ENCODE results near the gene CELF2.
"Not testable (repeated sequence)": the region's sequence is repeated elsewhere in the genome, so short reads cannot be mapped to it uniquely, and the experiment has no call there.

CELF2 gene

DNA sequence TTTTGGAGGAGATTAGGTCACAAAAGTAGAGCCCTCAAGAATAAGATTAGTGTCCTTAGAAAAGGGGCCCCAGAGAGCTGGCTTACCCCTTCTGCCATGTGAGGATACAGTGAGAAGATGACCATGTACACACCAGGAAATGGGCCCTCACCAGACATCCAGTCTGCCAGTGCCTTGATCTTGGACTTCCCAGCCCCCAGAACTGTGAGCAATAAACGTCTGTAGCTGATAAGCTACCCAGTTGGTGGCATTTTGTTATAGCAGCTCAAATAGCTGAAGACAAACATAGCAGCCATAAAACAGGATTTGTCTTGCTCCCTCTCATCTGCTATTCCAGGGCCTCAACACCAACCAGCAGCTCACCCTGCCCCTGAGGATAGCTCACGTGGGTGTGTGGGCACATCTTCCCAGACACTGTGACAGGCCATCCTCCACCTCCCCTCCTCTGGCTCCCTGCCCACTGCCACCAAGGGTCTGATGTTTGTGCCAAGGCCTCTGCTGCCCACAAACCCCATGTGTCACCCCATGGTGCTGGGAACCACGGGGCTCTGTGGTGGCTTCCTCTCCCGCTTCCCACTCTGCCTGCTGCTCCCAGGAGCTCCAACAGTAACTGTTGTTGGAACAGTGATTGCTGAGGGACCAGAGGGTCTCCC lies 341.4 kb downstream of the CELF2 start:
- no peaks in the 10 kb centered on the region for H3K27me3 ChIP-seq (ENCODE audit: low read depth, low read length)
- H3K27ac ChIP-seq (ENCODE audit: low read length), result no peak overlapping the region
- no peaks in the 10 kb centered on the region for H3K36me3 ChIP-seq (ENCODE audit: control insufficient read depth in 1 of 2, insufficient read depth in 2 of 2, low read length in 2 of 2)
- H3K9me3 ChIP-seq (ENCODE audit: control insufficient read depth in 1 of 2, low read length in 2 of 2), result no peaks in the 10 kb centered on the region
- no peak overlapping the region for H3K4me3 ChIP-seq (ENCODE audit: low read depth in 1 of 2, low read length in 2 of 2)
- no peaks in the 10 kb centered on the region for H3K4me1 ChIP-seq (ENCODE audit: control insufficient read depth in 1 of 2, insufficient read depth in 2 of 2, low read length in 2 of 2)

DNA sequence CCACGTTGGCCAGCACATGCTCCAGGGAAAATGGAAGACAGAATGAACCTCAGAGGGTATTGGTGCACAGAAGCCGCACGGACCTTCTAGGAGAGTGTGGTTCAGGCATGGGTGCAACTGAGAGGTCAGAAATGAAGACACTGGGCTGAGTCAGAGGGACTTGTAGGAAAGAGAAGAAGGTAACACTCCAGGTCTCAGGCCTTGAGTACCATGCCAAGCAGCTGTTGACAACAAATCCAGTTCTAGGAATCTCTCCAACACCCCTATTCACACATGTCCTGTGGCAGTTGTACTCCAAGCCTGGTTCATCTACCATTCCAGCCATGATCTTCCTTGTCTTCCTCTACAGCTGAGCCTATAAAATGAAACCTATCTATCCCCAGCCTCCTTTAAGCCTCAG lies 342.2 kb downstream of the CELF2 start:
- H3K36me3 ChIP-seq (ENCODE audit: control insufficient read depth in 1 of 2, insufficient read depth in 2 of 2, low read length in 2 of 2), result no peaks in the 10 kb centered on the region
- no peaks in the 10 kb centered on the region for H3K9me3 ChIP-seq (ENCODE audit: control insufficient read depth in 1 of 2, low read length in 2 of 2)
- H3K27me3 ChIP-seq (ENCODE audit: low read depth, low read length), result no peaks in the 10 kb centered on the region
- no peaks in the 10 kb centered on the region for H3K4me1 ChIP-seq (ENCODE audit: control insufficient read depth in 1 of 2, insufficient read depth in 2 of 2, low read length in 2 of 2)
- no peak overlapping the region for H3K27ac ChIP-seq (ENCODE audit: low read length)
- no peak overlapping the region for H3K4me3 ChIP-seq (ENCODE audit: low read depth in 1 of 2, low read length in 2 of 2)

- Histone ChIP-seq H3K27ac (ENCODE audit: low read length) (no peak overlapping the region), H3K9me3 (ENCODE audit: control insufficient read depth in 1 of 2, low read length in 2 of 2) (no peaks in the 10 kb centered on the region), H3K36me3 (ENCODE audit: control insufficient read depth in 1 of 2, insufficient read depth in 2 of 2, low read length in 2 of 2) (no peaks in the 10 kb centered on the region), H3K4me1 (ENCODE audit: control insufficient read depth in 1 of 2, insufficient read depth in 2 of 2, low read length in 2 of 2) (no peaks in the 10 kb centered on the region), H3K27me3 (ENCODE audit: low read depth, low read length) (no peaks in the 10 kb centered on the region), H3K4me3 (ENCODE audit: low read depth in 1 of 2, low read length in 2 of 2) (no peak overlapping the region)
These were observed 345.8 kb downstream of the CELF2 start for GRCh38 chr10:11363497-11363896.

DNA sequence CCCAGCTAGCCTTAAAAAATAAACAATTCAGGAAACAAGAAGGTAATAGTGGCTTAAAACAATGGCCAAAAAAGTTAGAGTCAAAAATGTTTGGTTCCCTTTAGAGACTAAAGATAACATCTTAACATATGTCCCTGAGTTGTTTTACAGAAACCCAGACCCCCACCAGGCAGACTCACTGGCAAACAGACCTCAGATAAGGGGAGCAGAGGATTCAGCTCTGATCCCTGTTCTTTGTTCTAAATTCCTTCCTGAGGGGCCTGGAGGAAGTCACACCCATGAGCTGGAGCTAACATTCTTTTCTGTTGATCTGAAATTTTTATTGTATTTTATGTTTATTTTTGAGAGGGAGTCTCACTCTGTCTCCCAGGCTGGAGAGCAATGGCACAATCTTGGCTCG lies 346.6 kb downstream of the CELF2 start:
- H3K27me3 ChIP-seq (ENCODE audit: low read depth, low read length), result no peaks in the 10 kb centered on the region
- no peak overlapping the region for H3K27ac ChIP-seq (ENCODE audit: low read length)
- H3K9me3 ChIP-seq (ENCODE audit: control insufficient read depth in 1 of 2, low read length in 2 of 2), result no peaks in the 10 kb centered on the region
- no peak overlapping the region for H3K4me3 ChIP-seq (ENCODE audit: low read depth in 1 of 2, low read length in 2 of 2)
- H3K36me3 ChIP-seq (ENCODE audit: control insufficient read depth in 1 of 2, insufficient read depth in 2 of 2, low read length in 2 of 2), result no peaks in the 10 kb centered on the region
- no peaks in the 10 kb centered on the region for H3K4me1 ChIP-seq (ENCODE audit: control insufficient read depth in 1 of 2, insufficient read depth in 2 of 2, low read length in 2 of 2)

DNA sequence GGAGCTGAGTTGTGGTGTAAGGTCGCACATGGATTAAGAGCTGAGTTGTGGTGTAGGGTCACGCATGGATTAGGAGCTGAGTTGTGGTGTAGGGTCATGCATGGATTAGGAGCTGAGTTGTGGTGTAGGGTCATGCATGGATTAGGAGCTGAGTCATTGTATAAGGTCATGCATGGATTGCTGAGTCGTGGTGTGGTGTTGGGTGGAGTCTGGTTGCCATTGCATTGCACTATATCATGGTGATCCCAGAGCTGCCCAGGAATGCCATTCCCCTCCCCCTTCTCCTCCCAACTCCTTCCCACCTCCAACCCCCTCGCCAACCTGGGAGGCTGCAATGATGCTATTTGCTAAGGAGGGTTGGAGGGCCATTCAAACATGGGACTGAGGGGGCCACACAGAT lies 349.2 kb downstream of the CELF2 start:
- not testable (repeated sequence) for H3K27ac ChIP-seq (ENCODE audit: low read length); H3K4me1 ChIP-seq (ENCODE audit: control insufficient read depth in 1 of 2, insufficient read depth in 2 of 2, low read length in 2 of 2); H3K36me3 ChIP-seq (ENCODE audit: control insufficient read depth in 1 of 2, insufficient read depth in 2 of 2, low read length in 2 of 2); H3K4me3 ChIP-seq (ENCODE audit: low read depth in 1 of 2, low read length in 2 of 2); H3K27me3 ChIP-seq (ENCODE audit: low read depth, low read length); H3K9me3 ChIP-seq (ENCODE audit: control insufficient read depth in 1 of 2, low read length in 2 of 2)

GRCh38 chr10:11367505-11367904 lies 349.8 kb downstream of the CELF2 start:
- Histone ChIP-seq H3K27ac (ENCODE audit: low read length) (no peak overlapping the region), H3K4me3 (ENCODE audit: low read depth in 1 of 2, low read length in 2 of 2) (no peak overlapping the region), H3K36me3 (ENCODE audit: control insufficient read depth in 1 of 2, insufficient read depth in 2 of 2, low read length in 2 of 2) (no peaks in the 10 kb centered on the region), H3K4me1 (ENCODE audit: control insufficient read depth in 1 of 2, insufficient read depth in 2 of 2, low read length in 2 of 2) (no peaks in the 10 kb centered on the region), H3K27me3 (ENCODE audit: low read depth, low read length) (no peaks in the 10 kb centered on the region), H3K9me3 (ENCODE audit: control insufficient read depth in 1 of 2, low read length in 2 of 2) (no peaks in the 10 kb centered on the region)

GRCh38 chr10:11373717-11374171 lies 356.1 kb downstream of the CELF2 start:
- H3K9me3 ChIP-seq (ENCODE audit: control insufficient read depth in 1 of 2, low read length in 2 of 2), result no peaks in the 10 kb centered on the region
- no peaks in the 10 kb centered on the region for H3K27me3 ChIP-seq (ENCODE audit: low read depth, low read length)
- H3K4me1 ChIP-seq (ENCODE audit: control insufficient read depth in 1 of 2, insufficient read depth in 2 of 2, low read length in 2 of 2), result no peaks in the 10 kb centered on the region
- H3K36me3 ChIP-seq (ENCODE audit: control insufficient read depth in 1 of 2, insufficient read depth in 2 of 2, low read length in 2 of 2), result no peaks in the 10 kb centered on the region
- H3K4me3 ChIP-seq (ENCODE audit: low read depth in 1 of 2, low read length in 2 of 2), result no peak overlapping the region
- H3K27ac ChIP-seq (ENCODE audit: low read length), result no peak overlapping the region

- H3K9me3 ChIP-seq (ENCODE audit: control insufficient read depth in 1 of 2, low read length in 2 of 2), result no peaks in the 10 kb centered on the region
- no peak overlapping the region for H3K27ac ChIP-seq (ENCODE audit: low read length)
- no peak overlapping the region for H3K4me3 ChIP-seq (ENCODE audit: low read depth in 1 of 2, low read length in 2 of 2)
These were observed 359.6 kb downstream of the CELF2 start for GRCh38 chr10:11377267-11377666.

GRCh38 chr10:11378835-11379234 lies 361.2 kb downstream of the CELF2 start:
- Histone ChIP-seq H3K27me3 (ENCODE audit: low read depth, low read length) (no peaks in the 10 kb centered on the region), H3K4me3 (ENCODE audit: low read depth in 1 of 2, low read length in 2 of 2) (no peak overlapping the region), H3K36me3 (ENCODE audit: control insufficient read depth in 1 of 2, insufficient read depth in 2 of 2, low read length in 2 of 2) (no peaks in the 10 kb centered on the region), H3K9me3 (ENCODE audit: control insufficient read depth in 1 of 2, low read length in 2 of 2) (no peaks in the 10 kb centered on the region), H3K4me1 (ENCODE audit: control insufficient read depth in 1 of 2, insufficient read depth in 2 of 2, low read length in 2 of 2) (no peaks in the 10 kb centered on the region), H3K27ac (ENCODE audit: low read length) (no peak overlapping the region)

More at GRCh38 chr10:11377267-11377666, 359.6 kb downstream of the CELF2 start:
- H3K36me3 ChIP-seq (ENCODE audit: control insufficient read depth in 1 of 2, insufficient read depth in 2 of 2, low read length in 2 of 2), result no peaks in the 10 kb centered on the region
- no peaks in the 10 kb centered on the region for H3K27me3 ChIP-seq (ENCODE audit: low read depth, low read length)
- no peaks in the 10 kb centered on the region for H3K4me1 ChIP-seq (ENCODE audit: control insufficient read depth in 1 of 2, insufficient read depth in 2 of 2, low read length in 2 of 2)

DNA sequence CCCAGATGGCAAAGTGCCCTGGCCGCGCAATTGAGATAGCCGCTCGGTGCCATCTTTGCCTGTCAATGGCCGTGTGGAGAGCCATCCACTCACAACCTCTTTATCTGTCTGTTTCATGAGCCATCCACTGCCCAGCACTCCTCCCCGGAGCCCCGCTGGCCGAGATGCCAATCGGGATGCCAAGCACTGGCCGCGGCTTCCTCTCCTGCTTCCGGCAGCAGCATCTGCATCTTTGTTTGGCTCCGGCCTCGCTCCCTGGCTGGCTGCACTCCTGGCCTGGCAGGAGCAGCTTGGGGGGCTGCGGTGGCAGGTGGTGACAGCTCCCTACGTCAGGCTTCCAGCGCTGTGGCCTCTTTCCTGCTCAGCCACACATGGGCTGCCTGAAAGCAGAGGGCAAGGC lies 362.1 kb downstream of the CELF2 start:
- H3K4me3 ChIP-seq (ENCODE audit: low read depth in 1 of 2, low read length in 2 of 2), result no peak overlapping the region
- H3K36me3 ChIP-seq (ENCODE audit: control insufficient read depth in 1 of 2, insufficient read depth in 2 of 2, low read length in 2 of 2), result no peaks in the 10 kb centered on the region
- no peak overlapping the region for H3K27ac ChIP-seq (ENCODE audit: low read length)
- no peaks in the 10 kb centered on the region for H3K27me3 ChIP-seq (ENCODE audit: low read depth, low read length)
- H3K4me1 ChIP-seq (ENCODE audit: control insufficient read depth in 1 of 2, insufficient read depth in 2 of 2, low read length in 2 of 2), result no peaks in the 10 kb centered on the region
- H3K9me3 ChIP-seq (ENCODE audit: control insufficient read depth in 1 of 2, low read length in 2 of 2), result no peaks in the 10 kb centered on the region

- Histone ChIP-seq H3K27ac (ENCODE audit: low read length) (no peak overlapping the region), H3K36me3 (ENCODE audit: control insufficient read depth in 1 of 2, insufficient read depth in 2 of 2, low read length in 2 of 2) (no peaks in the 10 kb centered on the region), H3K4me3 (ENCODE audit: low read depth in 1 of 2, low read length in 2 of 2) (no peak overlapping the region), H3K4me1 (ENCODE audit: control insufficient read depth in 1 of 2, insufficient read depth in 2 of 2, low read length in 2 of 2) (no peaks in the 10 kb centered on the region), H3K27me3 (ENCODE audit: low read depth, low read length) (no peaks in the 10 kb centered on the region), H3K9me3 (ENCODE audit: control insufficient read depth in 1 of 2, low read length in 2 of 2) (no peaks in the 10 kb centered on the region)
These were observed 363.4 kb downstream of the CELF2 start for GRCh38 chr10:11381023-11381422.

DNA sequence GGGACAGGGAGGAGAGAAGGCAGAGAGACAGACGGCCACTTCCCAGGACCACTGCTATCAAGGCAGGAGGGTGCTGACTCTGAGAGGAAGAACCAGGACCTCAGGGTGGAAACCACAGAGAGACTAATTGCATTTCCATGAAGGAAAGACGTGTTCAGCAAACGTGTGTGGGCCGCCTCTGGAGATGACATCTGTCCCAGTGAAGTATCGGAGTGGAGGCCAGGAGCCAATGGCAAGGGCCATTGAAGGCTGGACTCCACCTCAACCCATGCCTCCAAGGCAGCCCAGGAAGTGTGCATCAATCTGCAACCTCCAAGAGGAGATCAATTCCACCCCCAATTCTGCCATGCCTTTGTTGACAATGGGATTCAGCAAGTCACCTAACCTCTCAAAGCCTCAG lies 363.8 kb downstream of the CELF2 start:
- no peak overlapping the region for H3K4me3 ChIP-seq (ENCODE audit: low read depth in 1 of 2, low read length in 2 of 2)
- H3K27me3 ChIP-seq (ENCODE audit: low read depth, low read length), result no peaks in the 10 kb centered on the region
- H3K9me3 ChIP-seq (ENCODE audit: control insufficient read depth in 1 of 2, low read length in 2 of 2), result no peaks in the 10 kb centered on the region
- no peak overlapping the region for H3K27ac ChIP-seq (ENCODE audit: low read length)
- no peaks in the 10 kb centered on the region for H3K36me3 ChIP-seq (ENCODE audit: control insufficient read depth in 1 of 2, insufficient read depth in 2 of 2, low read length in 2 of 2)
- no peaks in the 10 kb centered on the region for H3K4me1 ChIP-seq (ENCODE audit: control insufficient read depth in 1 of 2, insufficient read depth in 2 of 2, low read length in 2 of 2)
